HG02588 (cell line): ENCODE results near the gene ANKS1B.
A peak's percentile ranks its signal among the peaks of the same experiment; 100 is the strongest.

Source experiments
- ATAC-seq: cut with Tn5 transposase; IDR thresholded peaks from one replicate; pipeline ENCODE4 v1.9.1; 2021; ENCODE audit warnings: mild to moderate bottlenecking, moderate library complexity; ENCODE audit not compliant: unreplicated experiment

The ANKS1B gene

DNA sequence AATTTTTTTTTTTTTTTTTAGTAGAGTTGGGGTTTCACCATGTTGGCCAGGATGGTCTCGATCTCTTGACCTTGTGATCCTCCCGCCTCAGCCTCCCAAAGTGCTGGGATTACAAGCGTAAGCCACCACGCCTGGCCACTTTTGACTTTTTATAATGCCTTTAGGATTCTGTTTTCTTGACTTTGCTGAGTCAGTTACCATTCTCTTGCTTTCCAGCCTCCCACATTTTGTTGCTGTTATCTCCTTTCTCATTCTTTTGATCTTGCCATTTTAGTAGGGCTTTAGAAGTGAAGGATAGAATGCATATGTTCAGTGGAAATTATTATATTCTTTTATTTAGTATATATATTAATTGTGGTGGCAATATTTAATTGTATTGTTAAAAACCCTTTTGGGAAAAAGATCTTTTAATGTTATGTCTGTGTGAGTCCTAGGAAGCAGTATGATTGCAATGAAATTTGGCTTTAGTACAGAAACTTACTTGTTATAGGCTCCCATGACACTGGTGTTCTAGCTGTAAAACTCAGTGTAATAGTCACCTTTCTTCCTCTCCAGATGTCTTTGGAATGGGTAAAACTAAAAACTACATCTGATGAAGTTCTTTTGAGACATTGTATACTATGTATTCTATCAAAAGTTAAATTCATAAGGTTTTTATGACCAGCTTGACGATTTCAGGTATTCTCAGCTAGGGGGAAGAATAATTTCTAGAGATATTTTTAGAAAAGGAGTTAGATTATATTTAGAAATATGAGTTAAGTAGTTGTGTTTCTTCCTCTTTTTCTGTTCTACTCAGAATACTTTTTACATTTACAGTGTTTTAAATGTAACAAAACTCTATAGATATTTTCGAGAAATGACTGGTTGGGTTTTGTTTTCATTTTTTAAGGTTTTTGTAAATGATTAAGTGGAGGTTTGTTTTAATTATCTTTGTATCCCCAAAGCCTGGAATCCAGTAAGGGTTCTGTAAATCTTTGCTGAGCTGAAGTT is 1264.9 kb downstream of the ANKS1B start:
- no peak for ATAC-seq

GRCh38 chr12:98714426-98714825 is 1270.3 kb downstream of the ANKS1B start:
- no peak for ATAC-seq

GRCh38 chr12:98709022-98709421 is 1275.7 kb downstream of the ANKS1B start:
- no peak for ATAC-seq

GRCh38 chr12:98701166-98701565 is 1283.6 kb downstream of the ANKS1B start:
- ATAC-seq = no peak

DNA sequence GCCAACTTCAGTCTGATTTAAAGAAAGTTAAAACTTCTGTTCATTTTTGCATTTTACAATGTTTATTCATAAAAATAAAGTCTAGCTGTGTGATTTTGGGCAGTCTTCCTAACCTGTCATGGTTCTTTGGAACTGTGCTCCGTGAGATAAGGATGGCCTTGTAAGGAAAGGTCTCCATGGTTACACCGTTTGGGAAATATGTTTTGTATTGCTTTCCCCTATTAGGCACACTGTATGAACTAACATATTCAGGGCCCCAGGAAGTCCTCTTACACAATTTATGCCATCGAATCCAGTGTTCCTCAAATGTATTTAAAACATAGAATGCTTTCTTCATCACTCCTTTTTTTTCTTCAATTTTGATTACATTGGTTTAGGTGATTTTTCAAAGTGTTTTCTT is 1285.2 kb downstream of the ANKS1B start:
- ATAC-seq = no peak

- ATAC-seq = peak; percentile 95
Measured at GRCh38 chr12:98698603-98699463, 1285.9 kb downstream of the ANKS1B start.

DNA sequence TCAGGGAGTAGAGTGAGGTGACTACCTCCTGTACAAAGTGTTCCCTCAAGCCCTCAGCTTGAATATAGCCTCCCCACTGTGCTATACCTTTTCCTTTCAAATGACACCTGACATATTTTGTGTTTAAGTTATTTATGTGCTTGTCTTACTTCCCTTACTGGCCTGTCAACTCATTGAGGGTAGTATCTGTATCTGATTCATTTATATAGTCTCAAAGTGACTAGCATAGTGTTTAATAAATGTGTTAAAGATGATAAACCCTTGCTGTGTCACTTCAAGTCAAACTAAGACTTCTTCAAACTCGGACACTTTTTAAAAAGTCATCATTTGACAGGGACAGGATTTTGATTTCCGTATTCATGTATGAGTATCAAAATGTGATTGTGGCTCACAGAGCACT is 1287.5 kb downstream of the ANKS1B start:
- no peak for ATAC-seq

GRCh38 chr12:98696036-98696646 is 1288.6 kb downstream of the ANKS1B start:
- no peak for ATAC-seq

DNA sequence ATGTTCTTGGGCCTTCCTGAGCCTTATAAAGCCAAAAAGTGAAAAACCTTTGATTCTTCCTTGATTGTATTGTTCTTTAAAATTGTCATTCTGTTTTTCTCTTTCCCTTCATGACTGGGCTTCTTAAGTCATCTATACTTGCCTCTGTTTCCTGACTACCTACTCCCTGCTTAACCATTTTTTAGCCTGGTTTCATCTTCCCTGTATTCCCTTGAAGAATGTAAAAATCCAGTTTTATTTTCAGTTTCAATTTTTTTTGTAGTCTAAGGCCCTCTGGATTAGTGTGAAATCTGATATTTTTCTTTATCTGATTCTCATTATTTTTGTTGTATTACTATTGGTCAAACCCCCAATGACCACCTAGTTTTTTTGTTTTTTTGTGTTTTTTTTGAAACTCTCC is 1293.4 kb downstream of the ANKS1B start:
- no peak for ATAC-seq

DNA sequence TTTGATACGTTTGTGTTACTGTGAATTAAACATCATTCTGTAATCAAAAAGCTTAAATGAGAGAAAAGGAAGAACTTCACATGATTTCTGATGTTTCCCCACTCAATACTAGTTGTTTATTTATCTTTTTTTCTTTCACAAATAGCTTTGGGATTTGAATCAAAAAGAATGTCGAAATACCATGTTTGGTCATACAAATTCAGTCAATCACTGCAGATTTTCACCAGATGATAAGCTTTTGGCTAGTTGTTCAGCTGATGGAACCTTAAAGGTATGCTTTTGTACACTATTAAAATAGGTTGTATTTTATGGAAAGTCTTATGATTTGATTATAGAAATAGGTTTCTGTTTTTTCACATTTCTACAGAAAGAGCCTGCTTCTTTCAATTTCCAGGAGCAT is 1298.1 kb downstream of the ANKS1B start:
- ATAC-seq = no peak
